Activated naive CD8-positive, alpha-beta T cell treated with anti-CD3 and anti-CD28 coated beads, Interleukin-2, amount 50 U/mL, for 24 hours (primary cell): Measurements from ENCODE around the gene VTN.

ENCODE experiments used
- ATAC-seq: fragments of 150-1000 bp; cut with Tn5 transposase; one replicate; pipeline ENCODE4 v1.10.0; 2021
- DNase-seq: peaks from one replicate; pipeline ENCODE4 v3.0.0; 2021
- H3K27ac Mint-ChIP-seq: one replicate; pipeline ENCODE4 v1.8.0; 2021; ENCODE audit warnings: mild to moderate bottlenecking, mixed read lengths
- H3K27me3 Mint-ChIP-seq: one replicate; pipeline ENCODE4 v1.8.0; 2021; ENCODE audit warnings: mixed read lengths
- H3K36me3 Mint-ChIP-seq: one replicate; pipeline ENCODE4 v1.8.0; 2021; ENCODE audit warnings: low read depth, mixed read lengths
- H3K4me1 Mint-ChIP-seq: one replicate; pipeline ENCODE4 v1.8.0; 2021; ENCODE audit warnings: mixed read lengths
- H3K4me3 Mint-ChIP-seq: one replicate; pipeline ENCODE4 v1.8.0; 2021; ENCODE audit warnings: mild to moderate bottlenecking, moderate library complexity, mixed read lengths
- H3K9me3 Mint-ChIP-seq: one replicate; pipeline ENCODE4 v1.8.0; 2021; ENCODE audit warnings: mixed read lengths

The VTN gene

DNA sequence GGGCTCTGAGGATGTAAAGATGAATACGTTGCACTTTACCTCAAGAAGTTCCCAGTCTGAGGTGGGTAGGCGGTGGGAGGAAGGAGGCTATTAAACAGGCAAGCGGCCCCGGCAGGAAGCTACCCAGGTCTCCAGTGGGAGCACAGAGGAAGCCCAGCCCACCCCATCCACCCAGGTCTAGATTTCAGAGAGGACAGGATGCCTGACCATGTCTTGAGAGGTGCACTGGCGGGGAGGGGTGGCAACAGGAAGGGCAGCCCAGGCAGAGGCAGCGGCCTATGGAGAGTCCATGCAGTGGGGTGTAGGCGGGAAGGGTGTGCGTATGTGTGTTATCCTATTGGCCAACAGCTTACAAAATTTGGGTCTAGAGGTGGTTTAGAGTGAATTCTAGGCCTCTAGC is 15.3 kb upstream of the VTN start:
- Mint-ChIP-seq H3K27me3 (peaks cover 2% of the 10 kb centered on the region), H3K27ac (no peak overlapping the region), H3K4me1 (peaks cover 25% of the 10 kb centered on the region), H3K4me3 (peak overlapping the region; percentile 85), H3K9me3 (no peaks in the 10 kb centered on the region), H3K36me3 (peaks cover 24% of the 10 kb centered on the region)
- DNase-seq (peak; percentile 31), ATAC-seq (peak; percentile 42)

DNA sequence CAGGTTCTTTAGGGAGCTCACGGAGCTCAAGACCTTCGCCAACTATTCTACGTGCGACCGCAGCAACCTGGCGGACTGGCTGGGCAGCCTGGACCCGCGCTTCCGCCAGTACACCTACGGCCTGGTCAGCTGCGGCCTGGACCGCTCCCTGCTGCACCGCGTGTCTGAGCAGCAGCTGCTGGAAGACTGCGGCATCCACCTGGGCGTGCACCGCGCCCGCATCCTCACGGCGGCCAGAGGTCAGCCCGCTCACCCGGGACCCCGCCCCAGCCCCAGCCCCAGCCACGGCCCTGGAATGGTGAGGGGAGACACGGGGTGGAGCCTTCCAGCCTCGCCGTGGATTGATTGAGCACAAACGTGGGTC is 14.9 kb upstream of the VTN start:
- Mint-ChIP-seq H3K27me3 (peaks cover 2% of the 10 kb centered on the region), H3K27ac (no peak overlapping the region), H3K4me3 (peak overlapping the region; percentile 85), H3K4me1 (peaks cover 25% of the 10 kb centered on the region), H3K9me3 (no peaks in the 10 kb centered on the region), H3K36me3 (peaks cover 23% of the 10 kb centered on the region)
- peak; percentile 29 for ATAC-seq
- DNase-seq: no peak

DNA sequence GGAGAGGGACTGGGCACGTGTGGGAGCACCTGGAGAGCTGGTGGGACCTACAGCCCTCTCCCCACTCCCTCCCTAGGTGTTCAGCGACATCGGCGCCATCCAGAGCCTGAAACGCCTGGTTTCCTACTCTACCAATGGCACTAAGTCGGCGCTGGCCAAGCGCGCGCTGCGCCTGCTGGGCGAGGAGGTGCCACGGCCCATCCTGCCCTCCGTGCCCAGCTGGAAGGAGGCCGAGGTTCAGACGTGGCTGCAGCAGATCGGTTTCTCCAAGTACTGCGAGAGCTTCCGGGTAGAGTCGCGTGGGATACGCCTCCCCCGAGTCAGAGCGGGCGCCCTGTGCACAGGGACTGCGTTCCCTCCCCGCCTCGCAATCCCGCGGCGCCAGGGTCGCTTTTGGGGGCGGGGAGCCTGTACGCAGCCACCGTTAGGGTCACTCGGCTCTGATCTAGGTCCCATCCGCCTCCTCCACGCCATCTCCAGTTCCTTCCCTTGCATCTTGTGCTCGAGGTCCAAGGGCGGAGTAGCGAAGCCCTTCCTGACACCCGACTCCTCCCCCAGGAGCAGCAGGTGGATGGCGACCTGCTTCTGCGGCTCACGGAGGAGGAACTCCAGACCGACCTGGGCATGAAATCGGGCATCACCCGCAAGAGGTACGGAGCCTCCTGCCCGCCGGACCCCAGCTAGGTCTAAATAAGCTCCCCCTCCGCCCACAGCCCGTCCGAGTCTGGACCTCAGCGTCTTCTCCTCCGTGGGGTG is 14.4 kb upstream of the VTN start:
- H3K27me3 Mint-ChIP-seq: peaks cover 2% of the 10 kb centered on the region
- DNase-seq: peak; percentile 71
- peaks cover 25% of the 10 kb centered on the region for H3K4me1 Mint-ChIP-seq
- H3K27ac Mint-ChIP-seq: peak overlapping the region; percentile 39
- H3K4me3 Mint-ChIP-seq: peak overlapping the region; percentile 85
- peaks cover 22% of the 10 kb centered on the region for H3K36me3 Mint-ChIP-seq
- no peaks in the 10 kb centered on the region for H3K9me3 Mint-ChIP-seq
- peak; percentile 88 for ATAC-seq

DNA sequence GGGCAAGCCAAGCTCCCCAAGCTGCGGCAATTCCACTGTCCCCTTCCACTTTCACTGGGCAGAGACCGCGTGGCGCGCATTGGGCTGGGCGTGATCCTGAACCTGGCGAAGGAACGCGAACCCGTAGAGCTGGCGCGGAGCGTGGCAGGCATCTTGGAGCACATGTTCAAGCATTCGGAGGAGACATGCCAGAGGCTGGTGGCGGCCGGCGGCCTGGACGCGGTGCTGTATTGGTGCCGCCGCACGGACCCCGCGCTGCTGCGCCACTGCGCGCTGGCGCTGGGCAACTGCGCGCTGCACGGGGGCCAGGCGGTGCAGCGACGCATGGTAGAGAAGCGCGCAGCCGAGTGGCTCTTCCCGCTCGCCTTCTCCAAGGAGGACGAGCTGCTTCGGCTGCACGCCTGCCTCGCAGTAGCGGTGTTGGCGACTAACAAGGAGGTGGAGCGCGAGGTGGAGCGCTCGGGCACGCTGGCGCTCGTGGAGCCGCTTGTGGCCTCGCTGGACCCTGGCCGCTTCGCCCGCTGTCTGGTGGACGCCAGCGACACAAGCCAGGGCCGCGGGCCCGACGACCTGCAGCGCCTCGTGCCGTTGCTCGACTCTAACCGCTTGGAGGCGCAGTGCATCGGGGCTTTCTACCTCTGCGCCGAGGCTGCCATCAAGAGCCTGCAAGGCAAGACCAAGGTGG is 11.2 kb upstream of the VTN start:
- Mint-ChIP-seq H3K36me3 (peaks cover 13% of the 10 kb centered on the region), H3K27ac (no peak overlapping the region), H3K27me3 (peaks cover 2% of the 10 kb centered on the region), H3K9me3 (no peaks in the 10 kb centered on the region), H3K4me1 (peaks cover 24% of the 10 kb centered on the region), H3K4me3 (peak overlapping the region; percentile 11)
- no peak for ATAC-seq
- DNase-seq: peak; percentile 31

DNA sequence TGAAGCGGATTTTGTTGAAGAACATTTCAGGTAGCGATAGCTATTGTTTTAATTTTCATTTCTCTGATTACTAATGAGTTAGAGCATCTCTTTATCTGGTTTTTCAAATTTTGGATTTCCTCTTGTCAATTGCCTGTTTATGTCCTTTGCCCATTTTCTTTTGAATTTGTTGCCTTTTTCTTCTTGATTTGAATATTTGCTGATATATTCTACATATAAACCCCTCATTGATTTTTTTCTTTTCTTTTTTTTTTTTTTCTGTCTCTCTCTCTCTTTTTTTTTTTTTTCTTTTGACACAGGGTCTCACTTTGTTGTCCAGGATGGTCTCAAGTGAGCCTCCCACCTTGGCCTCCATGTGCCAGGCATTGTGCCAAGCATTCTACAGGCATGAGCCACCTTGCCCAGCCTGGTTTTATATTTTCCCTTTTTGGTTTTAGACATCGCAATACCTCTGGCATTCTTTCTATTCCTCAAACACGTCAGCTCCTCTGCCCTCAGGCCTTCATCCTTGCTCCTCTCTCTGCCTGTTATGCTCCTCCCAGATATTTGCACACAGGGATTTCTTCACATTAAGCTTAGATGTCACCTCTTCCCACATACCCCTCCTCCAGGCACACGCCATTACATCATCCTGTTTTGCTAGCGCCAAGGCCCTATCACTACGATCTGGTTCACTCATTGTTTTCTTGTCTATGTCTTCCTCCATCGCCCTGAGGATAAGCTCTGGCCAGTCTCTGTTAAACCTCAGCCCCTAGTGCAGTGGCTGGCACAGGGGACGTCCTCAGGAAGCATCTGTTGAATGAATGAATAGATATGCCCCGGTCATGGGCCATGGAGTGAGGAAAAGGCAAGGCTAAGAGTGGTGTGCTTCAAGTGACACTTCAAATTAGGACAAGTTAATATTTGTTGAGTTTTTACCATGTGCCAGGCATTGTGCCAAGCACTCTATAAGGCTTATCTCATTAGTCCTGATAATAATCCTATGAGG is 10.0 kb upstream of the VTN start:
- Mint-ChIP-seq H3K4me3 (no peak overlapping the region), H3K9me3 (no peaks in the 10 kb centered on the region), H3K4me1 (peaks cover 15% of the 10 kb centered on the region), H3K27ac (no peak overlapping the region), H3K36me3 (peaks cover 12% of the 10 kb centered on the region), H3K27me3 (peaks cover 2% of the 10 kb centered on the region)
- ATAC-seq: no peak
- no peak for DNase-seq

DNA sequence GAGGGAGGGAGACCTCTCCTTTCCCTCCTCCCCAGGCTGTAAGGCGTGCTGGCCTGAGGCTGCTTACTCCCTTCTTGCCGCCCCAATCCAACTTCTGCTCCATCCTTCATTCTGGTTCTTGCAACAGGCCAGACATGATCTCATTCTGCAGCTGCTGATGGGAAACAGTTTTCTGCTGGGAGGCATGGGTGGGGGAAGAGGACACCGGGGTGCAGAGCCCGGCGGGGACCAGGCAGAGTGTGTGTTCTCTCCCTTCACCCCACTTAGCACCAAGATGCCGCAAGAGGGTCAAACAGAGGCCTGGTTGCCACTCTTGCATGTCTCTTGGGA is 2.8 kb upstream of the VTN start:
- Mint-ChIP-seq H3K27ac (peak overlapping the region; percentile 79), H3K27me3 (no peaks in the 10 kb centered on the region), H3K9me3 (no peaks in the 10 kb centered on the region), H3K4me1 (peaks cover 20% of the 10 kb centered on the region), H3K4me3 (peak overlapping the region; percentile 85), H3K36me3 (peaks cover 13% of the 10 kb centered on the region)
- ATAC-seq (no peak), DNase-seq (no peak)

DNA sequence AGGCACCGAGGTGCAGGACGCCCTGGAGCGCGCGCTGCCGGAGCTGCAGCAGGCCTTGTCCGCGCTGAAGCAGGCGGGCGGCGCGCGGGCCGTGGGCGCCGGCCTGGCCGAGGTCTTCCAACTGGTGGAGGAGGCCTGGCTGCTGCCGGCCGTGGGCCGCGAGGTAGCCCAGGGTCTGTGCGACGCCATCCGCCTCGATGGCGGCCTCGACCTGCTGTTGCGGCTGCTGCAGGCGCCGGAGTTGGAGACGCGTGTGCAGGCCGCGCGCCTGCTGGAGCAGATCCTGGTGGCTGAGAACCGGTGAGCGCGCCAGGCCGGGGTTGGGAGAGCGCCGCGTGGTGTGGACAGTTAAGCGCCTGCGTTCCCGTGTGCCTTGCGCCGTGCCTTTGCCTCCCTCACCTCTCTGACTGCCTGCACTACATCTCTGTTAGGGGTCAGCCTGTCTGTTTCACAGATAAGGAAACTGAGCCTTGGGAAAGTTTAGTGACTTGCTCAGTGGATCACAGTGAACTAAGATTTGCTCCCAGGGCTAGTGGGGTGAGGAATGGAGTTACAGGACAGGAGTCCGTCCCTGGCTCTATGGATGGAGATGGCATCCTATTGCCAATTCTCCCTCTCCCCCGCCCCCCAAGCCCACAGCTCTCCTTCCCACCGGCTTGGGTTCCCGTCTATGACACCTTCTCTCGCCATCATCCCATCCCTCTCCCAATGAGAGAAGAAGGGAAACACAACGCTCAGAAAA is 2.3 kb upstream of the VTN start:
- Mint-ChIP-seq H3K4me3 (peak overlapping the region; percentile 85), H3K27ac (peak overlapping the region; percentile 79), H3K27me3 (no peaks in the 10 kb centered on the region), H3K36me3 (peaks cover 13% of the 10 kb centered on the region), H3K4me1 (peaks cover 20% of the 10 kb centered on the region), H3K9me3 (no peaks in the 10 kb centered on the region)
- DNase-seq (peak; percentile 28), ATAC-seq (peak; percentile 7)

DNA sequence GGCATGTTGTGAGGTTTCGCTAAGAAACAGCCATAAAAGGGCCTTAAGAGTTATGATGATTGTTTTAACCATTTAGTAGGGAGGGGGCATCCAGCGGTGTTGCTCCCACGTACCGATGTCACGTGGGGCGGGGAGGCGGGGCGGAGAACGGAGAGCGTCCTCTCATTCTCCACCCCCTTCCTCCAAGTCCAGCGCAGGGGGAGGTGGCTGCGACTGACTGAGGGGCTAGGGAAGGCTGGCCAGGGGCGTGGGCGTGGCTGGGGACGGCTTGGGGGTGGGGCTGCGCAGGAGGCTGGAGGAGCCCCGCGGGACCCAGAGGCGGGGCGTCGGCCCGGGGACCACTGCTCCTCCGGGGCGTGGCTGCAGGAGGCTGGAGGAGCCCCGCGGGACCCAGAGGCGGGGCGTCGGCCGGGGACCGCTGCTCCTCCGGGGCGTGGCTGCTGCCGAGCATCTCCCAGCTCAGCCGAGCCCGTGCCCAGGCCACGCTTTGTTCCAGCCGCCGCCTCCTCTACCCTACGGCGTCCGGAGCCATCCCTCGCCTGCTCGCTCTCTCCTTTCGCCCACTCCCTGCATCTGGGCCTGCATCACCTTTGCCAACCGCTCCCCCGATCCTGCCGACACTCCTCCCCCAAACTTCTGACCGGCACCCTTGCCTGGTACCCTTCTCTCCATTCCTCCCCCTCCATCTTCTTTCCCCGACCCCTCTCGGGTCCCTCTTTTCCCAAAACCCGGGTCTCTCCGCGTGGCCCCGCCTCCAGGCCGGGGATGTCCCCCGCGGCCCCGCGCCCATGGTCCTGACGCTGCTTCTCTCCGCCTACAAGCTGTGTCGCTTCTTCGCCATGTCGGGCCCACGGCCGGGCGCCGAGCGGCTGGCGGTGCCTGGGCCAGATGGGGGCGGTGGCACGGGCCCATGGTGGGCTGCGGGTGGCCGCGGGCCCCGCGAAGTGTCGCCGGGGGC is 1.4 kb upstream of the VTN start, which contains the start of gene SARM1:
Gene SARM1 (plus strand): TSS at position 450 of the 958 bp plus-strand sequence. CDS start 339 bp downstream, at position 789.
- Mint-ChIP-seq H3K36me3 (peaks cover 13% of the 10 kb centered on the region), H3K9me3 (no peaks in the 10 kb centered on the region), H3K27ac (peak within 1 kb of the TSS; percentile 79), H3K4me1 (peaks cover 20% of the 10 kb centered on the region), H3K27me3 (no peaks in the 10 kb centered on the region), H3K4me3 (peak within 1 kb of the TSS; percentile 86)
- peak; percentile 89 for ATAC-seq
- DNase-seq: peak; percentile 92

DNA sequence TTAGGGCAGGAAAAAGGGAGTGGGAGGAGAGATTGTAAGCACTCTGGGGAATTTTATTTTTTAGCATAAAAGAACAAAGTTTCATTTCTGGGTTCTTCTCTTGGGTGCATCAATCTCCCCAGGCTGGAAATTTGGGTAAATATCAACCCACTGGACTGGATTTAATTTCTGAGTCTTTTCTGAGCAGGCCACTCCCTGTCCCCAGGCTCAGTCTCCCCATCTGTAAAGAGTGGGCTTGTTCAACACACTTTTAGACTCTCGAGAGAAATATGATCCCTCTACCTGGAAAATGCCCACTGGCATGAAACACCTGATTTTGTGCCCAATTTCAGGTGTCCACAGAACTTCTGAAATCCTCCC is 617 bp upstream of the VTN start:
- Mint-ChIP-seq H3K27me3 (no peaks in the 10 kb centered on the region), H3K4me3 (peak overlapping the region; percentile 86), H3K27ac (peak overlapping the region; percentile 77), H3K36me3 (peaks cover 13% of the 10 kb centered on the region), H3K4me1 (peaks cover 20% of the 10 kb centered on the region), H3K9me3 (no peaks in the 10 kb centered on the region)
- DNase-seq (no peak), ATAC-seq (no peak)

DNA sequence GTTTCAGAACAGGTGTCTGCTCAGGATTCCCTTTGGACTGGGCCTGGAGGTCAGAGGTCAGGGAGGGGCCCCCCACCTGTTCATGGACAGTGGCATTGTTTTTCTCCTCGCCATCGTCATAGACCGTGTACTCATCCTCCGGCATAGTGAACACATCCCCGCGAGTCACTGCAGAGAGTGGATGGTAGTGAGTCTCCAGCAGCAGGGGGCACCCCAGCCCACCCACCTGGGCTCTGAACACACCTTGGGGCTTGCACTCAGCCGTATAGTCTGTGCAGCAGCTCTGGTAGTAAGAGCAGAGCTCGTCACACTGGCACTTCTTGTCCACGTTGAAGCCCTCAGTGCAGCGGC is 448 bp downstream of the VTN start:
- ATAC-seq: no peak
- DNase-seq: no peak
- no peaks in the 10 kb centered on the region for H3K9me3 Mint-ChIP-seq
- H3K27ac Mint-ChIP-seq: no peak overlapping the region
- H3K4me3 Mint-ChIP-seq: no peak overlapping the region
- no peaks in the 10 kb centered on the region for H3K27me3 Mint-ChIP-seq
- H3K36me3 Mint-ChIP-seq: peaks cover 10% of the 10 kb centered on the region
- H3K4me1 Mint-ChIP-seq: peaks cover 20% of the 10 kb centered on the region

DNA sequence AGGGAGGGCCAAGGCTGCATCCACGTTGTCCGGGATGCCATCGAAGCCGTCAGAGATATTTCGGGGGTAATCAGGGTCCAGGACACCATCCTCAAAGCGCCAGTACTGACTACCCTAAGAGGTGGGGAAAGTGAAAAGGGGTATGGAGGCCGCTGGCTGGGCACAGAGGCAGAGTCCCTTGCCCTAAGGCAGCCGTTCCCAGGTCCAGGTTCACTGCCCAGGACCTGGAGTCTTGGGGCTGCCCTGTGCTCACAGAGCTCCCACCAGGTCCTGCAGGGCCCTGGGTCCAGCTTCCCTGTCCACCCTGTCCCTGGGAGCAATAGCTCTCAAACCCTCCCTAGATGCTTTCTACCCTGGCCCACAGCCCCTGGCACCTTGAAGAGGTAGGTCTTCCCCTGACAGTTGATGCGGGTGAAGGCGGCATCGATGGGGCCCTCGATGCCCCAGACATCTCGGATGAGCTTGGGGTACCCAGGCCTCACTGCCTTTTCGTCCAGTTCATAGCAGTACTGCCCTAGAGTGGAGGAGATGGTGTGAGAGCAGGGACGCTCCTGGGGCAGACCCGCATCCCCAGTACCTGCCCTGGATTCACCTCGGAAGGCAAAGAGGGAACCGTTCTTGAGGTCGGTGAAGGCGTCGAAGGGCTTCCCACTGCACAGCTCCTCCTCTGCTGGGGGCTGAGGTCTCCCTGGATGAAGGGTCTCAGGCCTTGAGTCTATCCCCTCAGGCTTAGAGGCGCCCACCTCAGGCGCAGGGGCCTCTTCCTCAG is 1.0 kb downstream of the VTN start:
- no peak for ATAC-seq
- no peaks in the 10 kb centered on the region for H3K9me3 Mint-ChIP-seq
- peaks cover 20% of the 10 kb centered on the region for H3K4me1 Mint-ChIP-seq
- H3K27me3 Mint-ChIP-seq: no peaks in the 10 kb centered on the region
- DNase-seq: no peak
- peaks cover 10% of the 10 kb centered on the region for H3K36me3 Mint-ChIP-seq
- no peak overlapping the region for H3K27ac Mint-ChIP-seq
- no peak overlapping the region for H3K4me3 Mint-ChIP-seq

DNA sequence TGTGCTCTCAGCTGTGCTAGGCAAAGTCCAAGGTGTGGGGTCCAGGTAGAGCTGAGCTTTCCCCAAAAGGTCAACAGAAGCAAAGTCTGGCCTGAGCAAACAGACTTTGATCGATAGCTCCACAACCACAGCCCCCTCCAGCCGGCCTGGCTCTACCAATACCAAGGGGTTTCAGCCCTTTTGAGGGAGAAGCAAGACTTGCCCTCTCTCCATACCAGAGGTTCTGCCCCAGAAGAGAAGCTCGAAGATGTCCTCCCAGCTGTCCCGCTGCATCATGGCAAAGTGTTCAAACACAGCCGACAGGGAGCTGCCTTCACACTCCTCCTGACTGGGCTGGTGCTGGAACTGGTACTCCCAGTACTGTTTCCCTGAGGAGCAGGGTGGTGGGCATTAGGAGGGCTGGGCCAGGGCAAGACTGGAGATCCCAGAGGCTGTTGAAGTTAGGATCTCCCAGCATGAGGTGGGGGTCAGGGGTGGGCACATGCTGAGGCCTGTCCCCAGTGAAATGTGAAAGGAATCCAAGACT is 1.7 kb downstream of the VTN start:
- H3K9me3 Mint-ChIP-seq: no peaks in the 10 kb centered on the region
- DNase-seq (no peak), ATAC-seq (no peak)
- H3K27ac Mint-ChIP-seq: no peak overlapping the region
- H3K27me3 Mint-ChIP-seq: no peaks in the 10 kb centered on the region
- no peak overlapping the region for H3K4me3 Mint-ChIP-seq
- H3K36me3 Mint-ChIP-seq: peaks cover 6% of the 10 kb centered on the region
- H3K4me1 Mint-ChIP-seq: peaks cover 15% of the 10 kb centered on the region
